SU-DHL-6 (cell line): Measurements from ENCODE around the gene CNTFR.

Experiments used
- CTCF ChIP-seq: fragments of 200-600 bp; sonication (generic); IDR thresholded peaks from one replicate; pipeline ENCODE4 v1.5.1; 2017; ENCODE audit warnings: antibody characterized with exemption, mild to moderate bottlenecking, low read length, moderate library complexity; ENCODE audit not compliant: insufficient read depth, poor library complexity, severe bottlenecking
- EZH2phosphoT487 ChIP-seq: fragments of 200-600 bp; sonication (generic), shearing (Covaris generic); conservative IDR thresholded peaks from 2 replicates; pipeline ENCODE4 v1.6.1; 2018; ENCODE audit warnings: mild to moderate bottlenecking, antibody characterized with exemption, low read length, moderate library complexity, mixed read lengths

- TF ChIP-seq CTCF (no peak), EZH2phosphoT487 (peak; percentile 97)
Observed at GRCh38 chr9:34522091-34522887, 67.2 kb downstream of the CNTFR start.
